A673 (cell line): ENCODE measurements around the gene TTC34. TPM values are rescaled to one million over a fixed set of nuclear protein-coding genes. Genes with fewer than 3 reads are reported as not detected.

Experiments used
- BruUV-seq: library from RNA; stranded (reverse); fragments of 400-500 nt; replicated peaks from 2 replicates; lab custom pipeline; 2021; lab: Mats Ljungman, UMichigan
- CTCF ChIA-PET: fragments of 300-600 bp; sonication (Branson Sonifier 250); formaldehyde crosslinking; loops from one replicate; lab custom pipeline; 2022; ENCODE audit warnings: antibody characterized with exemption; lab: Charles Lee
- POLR2A ChIA-PET: fragments of 300-600 bp; sonication (Branson Sonifier 250); formaldehyde crosslinking; loops from one replicate; lab custom pipeline; 2022; ENCODE audit warnings: antibody characterized with exemption; ENCODE audit not compliant: low non-redundant PET; lab: Charles Lee
- DNase-seq: peaks from one replicate; pipeline ENCODE4 v3.0.0-alpha.2; 2015; ENCODE audit warnings: low spot score
- H3K27ac ChIP-seq: fragments of 200-600 bp; sonication (generic); 2 replicates; pipeline ENCODE4 v1.5.1; 2016; ENCODE audit warnings: mixed run types, low read depth, mild to moderate bottlenecking, mixed read lengths, antibody characterized with exemption, low read length; ENCODE audit not compliant: poor library complexity, severe bottlenecking
- H3K27me3 ChIP-seq: fragments of 200-600 bp; sonication (generic); replicated peaks from 2 replicates; pipeline ENCODE4 v1.6.1; 2017; ENCODE audit warnings: mixed run types, low read depth, mild to moderate bottlenecking, mixed read lengths, antibody characterized with exemption, low read length; ENCODE audit not compliant: insufficient read depth, poor library complexity
- H3K36me3 ChIP-seq: fragments of 200-600 bp; sonication (generic); 2 replicates; pipeline ENCODE4 v1.6.1; 2016; ENCODE audit warnings: mixed run types, mild to moderate bottlenecking, mixed read lengths, antibody characterized with exemption, low read length; ENCODE audit not compliant: insufficient read depth, poor library complexity, severe bottlenecking
- H3K4me1 ChIP-seq: fragments of 200-600 bp; sonication (generic); 2 replicates; pipeline ENCODE4 v1.6.1; 2017; ENCODE audit warnings: mixed run types, mild to moderate bottlenecking, mixed read lengths, antibody characterized with exemption, low read length; ENCODE audit not compliant: insufficient read depth, poor library complexity, severe bottlenecking
- H3K4me3 ChIP-seq: fragments of 200-600 bp; sonication (generic); 2 replicates; pipeline ENCODE4 v1.5.1; 2016; ENCODE audit warnings: low read depth, mixed run types, mild to moderate bottlenecking, mixed read lengths, low read length; ENCODE audit not compliant: poor library complexity, severe bottlenecking
- H3K9me3 ChIP-seq: fragments of 200-600 bp; sonication (generic); 2 replicates; pipeline ENCODE4 v1.6.1; 2016; ENCODE audit warnings: mixed run types, low read depth, mild to moderate bottlenecking, mixed read lengths, antibody characterized with exemption, low read length; ENCODE audit not compliant: poor library complexity, severe bottlenecking
- CTCF ChIP-seq: fragments of 300-800, 200-600 bp; sonication (generic); conservative IDR thresholded peaks from 2 replicates; pipeline ENCODE4 v1.5.1; 2017; ENCODE audit warnings: low read depth, mild to moderate bottlenecking, antibody characterized with exemption, low read length, moderate library complexity, mixed read lengths
- EZH2 ChIP-seq: fragments of 200-600 bp; sonication (generic); IDR thresholded peaks from 2 replicates; pipeline ENCODE4 v1.6.1; 2017; ENCODE audit warnings: borderline replicate concordance, low read depth, mild to moderate bottlenecking, mixed read lengths, antibody characterized with exemption, low read length; ENCODE audit not compliant: poor library complexity, severe bottlenecking
- intact Hi-C: fragments of 100-400 bp; cut with micrococcal nuclease; formaldehyde crosslinking; loops from one replicate; pipeline ENCODE4 v1.10.0; 2022; ENCODE audit not compliant: unreplicated experiment
- total RNA-seq: library from RNA; stranded (reverse); gene quantifications from 2 replicates; pipeline ENCODE4 v1.2.3, GENCODE V29; 2021

TTC34 gene
- total RNA-seq, 1 experiment from 2014 or later = 0.84 TPM

- ChIA-PET POLR2A (no interaction called here), CTCF (no interaction called here)
- no peak for TF ChIP-seq EZH2
- no peak for TF ChIP-seq CTCF
- no TSS peak for BruUV-seq
- Histone ChIP-seq H3K27ac (no peak overlapping the region), H3K4me3 (no peak overlapping the region), H3K27me3 (no peaks in the 10 kb centered on the region), H3K36me3 (no peaks in the 10 kb centered on the region), H3K4me1 (peaks cover 8% of the 10 kb centered on the region), H3K9me3 (no peaks in the 10 kb centered on the region)
- no peak for DNase-seq
- intact Hi-C loops = no loop called here
These were observed 208.1 kb downstream of the TTC34 start for GRCh38 chr1:2593251-2593878.

DNA sequence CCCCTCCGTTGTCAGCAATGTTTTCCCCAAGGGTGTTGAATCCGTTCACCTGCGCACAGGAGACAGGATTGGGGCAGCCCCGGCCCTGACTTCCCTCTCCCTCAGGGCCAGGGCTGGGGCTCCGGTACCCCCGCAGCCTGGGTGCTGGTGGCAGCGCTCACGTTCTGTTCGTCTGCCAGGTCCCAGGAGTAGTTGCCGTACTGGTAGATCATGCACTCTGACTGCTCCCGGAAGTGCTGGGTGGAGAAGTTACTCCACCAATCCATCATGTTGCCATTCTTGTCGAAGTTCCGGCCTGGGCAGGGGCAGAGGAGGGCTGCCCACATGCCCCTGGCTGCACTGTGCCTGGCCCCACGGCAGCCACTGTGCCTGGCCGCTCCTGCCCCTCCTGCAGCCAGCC, 208.8 kb downstream of the TTC34 start:
- no peak for DNase-seq
- TF ChIP-seq CTCF (no peak), EZH2 (no peak)

DNA sequence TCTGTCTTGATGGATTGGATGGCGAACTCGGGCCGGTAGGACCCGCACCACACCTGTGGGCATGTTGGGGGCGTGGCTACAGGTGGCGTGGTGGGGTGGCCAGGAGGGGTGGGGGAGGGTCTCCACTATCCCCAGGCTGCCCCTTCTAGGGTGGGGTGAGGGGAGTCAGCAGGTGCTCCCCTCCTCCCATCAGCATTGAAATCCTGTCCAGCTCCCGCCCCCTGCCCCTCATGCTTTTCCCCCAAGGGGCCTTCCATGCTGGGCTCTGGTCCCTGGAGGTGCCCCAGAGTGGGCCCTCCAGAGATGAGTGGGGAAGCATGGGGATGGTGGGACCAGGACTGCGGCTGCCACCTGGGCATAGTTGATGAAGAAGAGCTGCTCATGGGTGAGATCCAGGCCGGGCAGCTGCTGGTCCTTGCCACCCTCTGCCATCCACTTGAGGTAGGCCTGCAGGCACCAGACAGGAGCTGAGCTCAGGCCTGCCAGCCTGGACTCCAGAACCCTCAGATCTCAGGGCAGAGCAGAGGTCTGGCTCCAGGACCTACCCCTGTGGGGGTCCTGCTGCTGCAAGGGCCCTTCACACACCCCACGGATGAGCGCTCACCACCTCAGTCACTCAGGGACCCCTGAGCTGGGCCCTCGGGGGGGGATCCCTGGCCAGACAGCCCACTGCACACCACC, 209.8 kb downstream of the TTC34 start:
- BruUV-seq = no TSS peak
- DNase-seq = no peak
- ChIA-PET CTCF (no interaction called here), POLR2A (no interaction called here)
- intact Hi-C loops = no loop called here
- no peaks in the 10 kb centered on the region for H3K27me3 ChIP-seq
- H3K36me3 ChIP-seq = no peaks in the 10 kb centered on the region
- no peak for TF ChIP-seq EZH2
- TF ChIP-seq CTCF = no peak
- no peak overlapping the region for H3K4me3 ChIP-seq
- H3K4me1 ChIP-seq = peaks cover 8% of the 10 kb centered on the region
- H3K27ac ChIP-seq = no peak overlapping the region
- no peaks in the 10 kb centered on the region for H3K9me3 ChIP-seq

More for the DNA sequence above, 208.8 kb downstream of the TTC34 start:
- BruUV-seq = no TSS peak
- no peaks in the 10 kb centered on the region for H3K9me3 ChIP-seq
- peaks cover 8% of the 10 kb centered on the region for H3K4me1 ChIP-seq
- ChIA-PET CTCF (no interaction called here), POLR2A (no interaction called here)
- no peak overlapping the region for H3K27ac ChIP-seq
- H3K36me3 ChIP-seq = no peaks in the 10 kb centered on the region
- intact Hi-C loops = no loop called here
- no peaks in the 10 kb centered on the region for H3K27me3 ChIP-seq
- H3K4me3 ChIP-seq = no peak overlapping the region
